ENCODE data around the gene GRIA1.

- TF ChIP-seq REST (IDR thresholded peaks at IDR 0.05; ENCODE audit: insufficient read depth in 1 of 2, low read depth in 2 of 2, low read length in 2 of 2) (no peak), SIN3A (IDR thresholded peaks at IDR 0.05; ENCODE audit: borderline replicate concordance, insufficient read depth, low read length) (no peak), POLR2AphosphoS5 (IDR thresholded peaks at IDR 0.05; ENCODE audit: low read depth, low read length) (no peak)
Measured at GRCh38 chr5:153456354-153456753, 34.1 kb upstream of the GRIA1 start.

Data from PFSK-1 (cell line).